Trophoblast cell (in vitro differentiated cells and primary cell): Measurements from ENCODE around the gene PLPP1.
A peak's percentile ranks its signal among the peaks of the same experiment; 100 is the strongest.

Source experiments
- DNase-seq, 2 donors: peaks; one replicate each; pipeline ENCODE4 v3.0.0-alpha.2; 2016
- H2AFZ ChIP-seq: 2 replicates; pipeline ENCODE4 v1.6.1; 2013; ENCODE audit warnings: low read length, moderate library complexity, mild to moderate bottlenecking; ENCODE audit not compliant: insufficient read depth, poor library complexity
- H2AK5ac ChIP-seq: 2 replicates; pipeline ENCODE4 v1.6.1; 2013; ENCODE audit warnings: mild to moderate bottlenecking, low read length
- H2BK120ac ChIP-seq: 2 replicates; pipeline ENCODE4 v1.6.1; 2013; ENCODE audit warnings: low read length, mild to moderate bottlenecking, moderate library complexity; ENCODE audit not compliant: insufficient read depth, poor library complexity
- H2BK12ac ChIP-seq: 2 replicates; pipeline ENCODE4 v1.6.1; 2013; ENCODE audit warnings: mild to moderate bottlenecking, low read length, moderate library complexity
- H2BK5ac ChIP-seq: 2 replicates; pipeline ENCODE4 v1.6.1; 2013; ENCODE audit warnings: low read length, low read depth, moderate library complexity, mild to moderate bottlenecking; ENCODE audit not compliant: poor library complexity
- H3K14ac ChIP-seq: 2 replicates; pipeline ENCODE4 v1.6.1; 2013; ENCODE audit warnings: mild to moderate bottlenecking, low read length
- H3K18ac ChIP-seq: 2 replicates; pipeline ENCODE4 v1.6.1; 2013; ENCODE audit warnings: mild to moderate bottlenecking, low read length
- H3K23ac ChIP-seq: 2 replicates; pipeline ENCODE4 v1.6.1; 2013; ENCODE audit warnings: low read length
- H3K27ac ChIP-seq: 2 replicates; pipeline ENCODE4 v1.5.1; 2013; ENCODE audit warnings: low read depth, mild to moderate bottlenecking, inconsistent platforms, low read length, moderate library complexity
- H3K27me3 ChIP-seq: 2 replicates; pipeline ENCODE4 v1.6.1; 2013; ENCODE audit warnings: inconsistent platforms, mild to moderate bottlenecking, low read length, moderate library complexity; ENCODE audit not compliant: insufficient read depth
- H3K36me3 ChIP-seq, 2 experiments: 1 replicate in 1 of 2; 2 replicates in 1 of 2; pipeline ENCODE4 v1.6.1; 2013; ENCODE audit warnings: low read length in 2 of 2, mild to moderate bottlenecking in 2 of 2, moderate library complexity in 1 of 2; ENCODE audit not compliant: insufficient read depth in 2 of 2, control insufficient read depth in 1 of 2
- H3K4ac ChIP-seq: 2 replicates; pipeline ENCODE4 v1.6.1; 2013; ENCODE audit warnings: low read depth, mild to moderate bottlenecking, low read length, moderate library complexity
- H3K4me1 ChIP-seq, 2 experiments: 1 replicate in 1 of 2; 2 replicates in 1 of 2; pipeline ENCODE4 v1.6.1; 2013; ENCODE audit warnings: low read length in 2 of 2, mild to moderate bottlenecking in 2 of 2, moderate library complexity in 1 of 2; ENCODE audit not compliant: insufficient read depth in 2 of 2, control insufficient read depth in 1 of 2
- H3K4me2 ChIP-seq: 2 replicates; pipeline ENCODE4 v1.6.1; 2013; ENCODE audit warnings: inconsistent platforms, mild to moderate bottlenecking, low read length, moderate library complexity
- H3K4me3 ChIP-seq: 2 replicates; pipeline ENCODE4 v1.5.1; 2013; ENCODE audit warnings: mild to moderate bottlenecking, low read depth, low read length, inconsistent platforms
- H3K79me1 ChIP-seq: one replicate; pipeline ENCODE4 v1.6.1; 2013; ENCODE audit warnings: low read length
- H3K79me2 ChIP-seq: 2 replicates; pipeline ENCODE4 v1.6.1; 2013; ENCODE audit warnings: low read length, mild to moderate bottlenecking; ENCODE audit not compliant: control insufficient read depth, insufficient read depth, poor library complexity
- H3K9ac ChIP-seq: 2 replicates; pipeline ENCODE4 v1.6.1; 2013; ENCODE audit warnings: mild to moderate bottlenecking, low read length
- H3K9me3 ChIP-seq: 2 replicates; pipeline ENCODE4 v1.6.1; 2013; ENCODE audit warnings: low read depth, mild to moderate bottlenecking, control low read depth, inconsistent platforms, low read length; ENCODE audit not compliant: insufficient read depth
- H4K12ac ChIP-seq: 2 replicates; pipeline ENCODE4 v1.6.1; 2013; ENCODE audit warnings: low read depth, mild to moderate bottlenecking, low read length, moderate library complexity
- H4K8ac ChIP-seq: 2 replicates; pipeline ENCODE4 v1.6.1; 2013; ENCODE audit warnings: low read depth, mild to moderate bottlenecking, low read length, moderate library complexity
- H4K91ac ChIP-seq: one replicate; pipeline ENCODE4 v1.6.1; 2013; ENCODE audit warnings: low read depth, mild to moderate bottlenecking, low read length, moderate library complexity
- WGBS: extraction: QIAGEN DNeasy Blood & Tissue Kit; methylation state at CpG from one replicate; pipeline ENCODE4 v1.1.7; 2013; ENCODE audit warnings: missing lambda C conversion rate; ENCODE audit not compliant: insufficient read length, insufficient coverage; ENCODE audit errors: extremely low coverage; 5-methylcytosine and 5-hydroxymethylcytosine counted together

Gene PLPP1

DNA sequence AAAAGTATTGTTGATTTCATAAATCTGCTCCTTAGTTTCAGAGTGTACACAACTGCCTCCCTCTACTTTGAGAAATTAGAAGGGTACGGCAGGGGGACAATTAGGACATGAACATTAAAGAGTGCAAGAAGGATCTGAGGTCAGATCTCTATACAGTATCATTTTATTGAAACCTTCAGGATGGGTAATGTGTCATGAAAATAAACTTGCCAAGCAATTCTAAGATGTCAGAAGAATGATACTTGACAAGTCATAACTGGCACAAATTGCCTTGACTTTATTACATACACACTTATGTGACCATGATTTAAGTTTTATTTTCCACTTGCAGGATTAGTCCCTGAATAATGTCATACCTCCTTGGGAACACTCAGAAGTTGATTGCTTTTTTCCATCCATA is 92.8 kb downstream of the PLPP1 start:
- no peak overlapping the region for H4K91ac ChIP-seq
- DNase-seq, result no peak
- H4K12ac ChIP-seq, result no peak overlapping the region
- no peak overlapping the region for H3K4me3 ChIP-seq
- H3K18ac ChIP-seq, result no peak overlapping the region
- no peak overlapping the region for H3K27ac ChIP-seq
- no peak overlapping the region for H2BK12ac ChIP-seq
- H3K9ac ChIP-seq, result no peak overlapping the region
- H2BK120ac ChIP-seq, result no peak overlapping the region
- H3K4me2 ChIP-seq, result no peak overlapping the region
- peaks cover 2 to 11% of the 10 kb centered on the region in 2 experiments for H3K36me3 ChIP-seq
- H2BK5ac ChIP-seq, result no peak overlapping the region
- H3K23ac ChIP-seq, result no peak overlapping the region
- no CpG with 5 or more reads among the region's 1 CpG for WGBS
- peaks cover 11% of the 10 kb centered on the region for H3K79me1 ChIP-seq
- no peaks in the 10 kb centered on the region for H3K9me3 ChIP-seq
- peaks cover 6 to 12% of the 10 kb centered on the region in 2 experiments for H3K4me1 ChIP-seq
- no peak overlapping the region for H3K14ac ChIP-seq
- H4K8ac ChIP-seq, result no peak overlapping the region
- no peaks in the 10 kb centered on the region for H3K27me3 ChIP-seq
- H3K79me2 ChIP-seq, result no peaks in the 10 kb centered on the region
- H2AFZ ChIP-seq, result no peak overlapping the region
- no peak overlapping the region for H3K4ac ChIP-seq
- H2AK5ac ChIP-seq, result no peak overlapping the region

DNA sequence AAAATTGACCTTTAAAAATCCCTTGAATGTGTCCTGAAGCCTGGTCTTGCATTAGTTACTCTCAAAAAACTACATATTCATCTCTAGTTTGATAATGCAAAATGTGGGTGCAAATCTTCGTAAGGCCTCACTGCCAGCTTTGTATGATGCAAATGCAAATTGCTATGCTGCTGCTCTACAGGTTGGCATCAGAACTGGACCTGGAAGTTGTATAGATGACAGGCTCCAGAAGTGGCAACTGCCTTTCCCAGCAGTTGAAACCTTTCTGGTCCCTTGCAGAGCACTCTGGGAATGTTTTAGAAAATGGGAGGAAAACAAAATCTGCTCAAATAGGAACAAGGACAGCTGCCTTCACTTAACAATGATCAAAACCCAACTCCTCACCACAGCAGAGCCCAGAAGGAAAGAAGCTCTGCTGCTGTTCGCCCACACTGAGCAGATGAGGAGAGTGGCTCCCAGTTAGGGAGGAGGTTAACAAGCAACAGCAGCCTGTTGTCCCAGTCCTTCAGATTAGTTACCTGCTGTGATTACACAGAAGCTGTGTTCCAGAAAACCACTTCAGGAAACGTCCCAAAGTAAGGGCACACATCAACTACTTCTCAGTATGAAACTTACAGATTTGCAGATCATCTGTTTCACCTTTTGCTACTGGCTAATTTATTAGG is 93.5 kb downstream of the PLPP1 start:
- H3K9me3 ChIP-seq, result no peaks in the 10 kb centered on the region
- no peak overlapping the region for H3K4me3 ChIP-seq
- H3K4me1 ChIP-seq, result peaks cover 6 to 12% of the 10 kb centered on the region in 2 experiments
- no peak for DNase-seq
- no peak overlapping the region for H2AK5ac ChIP-seq
- no peaks in the 10 kb centered on the region for H3K79me2 ChIP-seq
- H2BK5ac ChIP-seq, result no peak overlapping the region
- no peak overlapping the region for H2BK12ac ChIP-seq
- H2BK120ac ChIP-seq, result no peak overlapping the region
- peaks cover 11% of the 10 kb centered on the region for H3K79me1 ChIP-seq
- no peak overlapping the region for H3K18ac ChIP-seq
- WGBS, result no CpG with 5 or more reads among the region's 3 CpGs
- H3K27ac ChIP-seq, result peak overlapping the region; percentile 12
- no peak overlapping the region for H3K9ac ChIP-seq
- no peak overlapping the region for H2AFZ ChIP-seq
- H3K14ac ChIP-seq, result no peak overlapping the region
- no peak overlapping the region for H4K8ac ChIP-seq
- H3K36me3 ChIP-seq, result peaks cover 3 to 16% of the 10 kb centered on the region in 2 experiments
- no peak overlapping the region for H3K23ac ChIP-seq
- no peaks in the 10 kb centered on the region for H3K27me3 ChIP-seq
- H3K4ac ChIP-seq, result no peak overlapping the region
- no peak overlapping the region for H3K4me2 ChIP-seq
- H4K91ac ChIP-seq, result no peak overlapping the region
- no peak overlapping the region for H4K12ac ChIP-seq

DNA sequence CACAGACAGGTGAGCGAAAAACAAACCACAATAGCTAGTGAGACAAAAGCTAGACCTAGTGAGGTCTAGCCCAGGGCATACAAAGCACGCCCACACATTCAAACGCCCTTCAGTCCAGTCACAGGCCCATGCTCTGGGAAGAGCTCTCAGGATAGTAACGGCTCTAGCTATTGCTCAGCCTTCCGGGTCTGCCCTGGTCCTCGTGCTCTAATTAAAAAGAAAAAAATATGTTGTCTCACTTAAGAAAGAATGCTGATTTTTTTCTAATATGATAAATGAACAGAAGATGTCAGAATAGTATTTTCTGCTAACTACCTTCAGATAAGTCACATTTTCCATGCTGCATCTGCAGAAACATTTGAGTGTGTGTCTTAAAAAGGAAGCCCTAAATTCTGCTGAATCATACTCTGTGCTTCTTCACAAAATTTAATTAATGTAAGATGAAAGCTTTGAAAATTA is 94.5 kb downstream of the PLPP1 start:
- Histone ChIP-seq H2BK120ac (no peak overlapping the region), H3K4ac (no peak overlapping the region), H3K9ac (no peak overlapping the region), H3K23ac (no peak overlapping the region), H2AFZ (no peak overlapping the region), H3K27ac (peak overlapping the region; percentile 59), H4K8ac (peak overlapping the region; percentile 58), H4K91ac (no peak overlapping the region), H3K36me3 (peaks cover 7 to 18% of the 10 kb centered on the region in 2 experiments), H3K4me3 (no peak overlapping the region), H3K4me2 (no peak overlapping the region), H3K79me2 (no peaks in the 10 kb centered on the region), H2BK5ac (no peak overlapping the region), H3K14ac (no peak overlapping the region), H3K4me1 (peaks cover 6 to 12% of the 10 kb centered on the region in 2 experiments), H3K79me1 (peaks cover 11% of the 10 kb centered on the region), H2AK5ac (no peak overlapping the region), H3K9me3 (peaks cover 2% of the 10 kb centered on the region), H3K27me3 (no peaks in the 10 kb centered on the region), H4K12ac (no peak overlapping the region), H2BK12ac (no peak overlapping the region), H3K18ac (no peak overlapping the region)
- DNase-seq, result no peak
- no CpG with 5 or more reads among the region's 6 CpGs for WGBS

DNA sequence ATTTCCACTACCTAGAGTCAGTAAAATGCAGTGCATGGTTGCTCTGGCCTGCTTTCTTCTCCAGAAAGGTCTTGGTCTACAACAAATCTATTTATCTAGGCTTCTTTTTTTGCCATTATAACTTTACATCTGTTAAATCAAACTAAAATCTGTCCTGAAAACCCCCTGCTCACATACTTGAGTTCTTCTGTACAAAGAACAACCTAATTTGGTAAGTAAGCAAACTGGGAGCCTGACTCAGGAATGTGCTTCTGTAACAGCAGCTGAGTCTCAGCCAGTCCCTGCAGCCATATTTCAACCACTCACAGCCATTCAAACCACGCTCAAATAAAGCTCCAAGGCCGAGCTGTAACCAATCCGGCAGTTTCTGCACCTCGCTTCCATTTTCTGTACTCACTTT is 95.8 kb downstream of the PLPP1 start:
- H3K4me2 ChIP-seq, result no peak overlapping the region
- peak overlapping the region; percentile 17 for H3K4ac ChIP-seq
- peak in 1 of 2 donors; percentile 20 for DNase-seq
- peak overlapping the region; percentile 46 for H4K8ac ChIP-seq
- peaks cover 2% of the 10 kb centered on the region for H3K9me3 ChIP-seq
- peaks cover 11% of the 10 kb centered on the region for H3K79me1 ChIP-seq
- peak overlapping the region; percentile 73 for H2BK5ac ChIP-seq
- H3K4me3 ChIP-seq, result no peak overlapping the region
- H3K18ac ChIP-seq, result no peak overlapping the region
- peak overlapping the region; percentile 69 for H3K27ac ChIP-seq
- H3K36me3 ChIP-seq, result peaks cover 7 to 16% of the 10 kb centered on the region in 2 experiments
- peak overlapping the region; percentile 43 for H2BK120ac ChIP-seq
- peaks cover 6 to 12% of the 10 kb centered on the region in 2 experiments for H3K4me1 ChIP-seq
- no peak overlapping the region for H4K12ac ChIP-seq
- H2AK5ac ChIP-seq, result no peak overlapping the region
- no peak overlapping the region for H2BK12ac ChIP-seq
- WGBS, result no CpG with 5 or more reads among the region's 4 CpGs
- no peak overlapping the region for H3K9ac ChIP-seq
- H4K91ac ChIP-seq, result peak overlapping the region; percentile 35
- no peak overlapping the region for H2AFZ ChIP-seq
- no peak overlapping the region for H3K23ac ChIP-seq
- no peak overlapping the region for H3K14ac ChIP-seq
- no peaks in the 10 kb centered on the region for H3K79me2 ChIP-seq
- no peaks in the 10 kb centered on the region for H3K27me3 ChIP-seq
